ENCODE data around the gene CUL9. TPM values are rescaled to one million over a fixed set of nuclear protein-coding genes. Genes with fewer than 3 reads are reported as not detected.

The CUL9 gene
- total RNA-seq, 2 experiments from 2014 or later, result 32.9 to 37.0 TPM

DNA sequence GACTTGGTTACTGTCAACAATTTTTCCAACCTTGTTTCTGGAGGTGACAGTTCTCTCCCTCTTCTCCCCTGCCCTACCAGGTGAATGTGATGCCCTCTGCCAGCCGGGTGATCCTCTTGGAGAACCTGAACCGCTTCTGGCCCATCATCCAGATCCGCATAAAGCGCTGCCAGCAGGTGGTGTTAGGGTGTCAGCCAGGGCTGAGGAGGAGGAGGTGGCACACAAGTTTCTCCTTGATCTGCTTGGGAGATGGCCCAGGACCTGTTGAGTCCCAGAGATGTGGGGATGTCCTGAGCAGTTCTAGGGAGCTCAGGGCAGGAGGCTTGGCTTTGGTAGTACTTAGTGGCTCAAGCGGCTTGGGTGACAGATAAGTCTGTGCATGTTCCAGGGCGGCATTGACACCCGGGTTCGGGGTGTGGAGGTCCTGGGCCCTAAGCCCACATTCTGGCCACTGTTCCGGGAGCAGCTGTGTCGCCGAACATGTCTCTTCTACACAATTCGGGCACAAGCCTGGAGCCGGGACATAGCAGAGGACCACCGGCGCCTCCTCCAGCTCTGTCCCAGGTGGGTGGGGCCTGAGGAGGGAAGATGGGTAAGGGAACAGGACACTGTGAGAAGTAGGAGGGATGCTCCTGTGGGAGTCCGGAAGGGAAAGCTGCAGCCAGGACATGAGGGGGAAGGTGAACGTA, 21.2 kb downstream of the CUL9 start:
- intact Hi-C loops (cut with micrococcal nuclease; ENCODE audit: unreplicated experiment), result no loop called here
- no peaks in the 10 kb centered on the region for H3K9me2 ChIP-seq (ENCODE audit: insufficient read depth, low read length)
- no peak overlapping the region for H3K27ac ChIP-seq (ENCODE audit: low read depth, low read length, poor library complexity, severe bottlenecking)
- POLR2A ChIA-PET, result no interaction called here
- BruUV-seq (replicated peaks), result no TSS peak
- H3K36me3 ChIP-seq (ENCODE audit: insufficient read depth, low read length), result no peaks in the 10 kb centered on the region
- no peak overlapping the region for H2AFZ ChIP-seq (ENCODE audit: low read length)
- H3K4me2 ChIP-seq (ENCODE audit: low read length), result no peak overlapping the region
- no peaks in the 10 kb centered on the region for H3K4me1 ChIP-seq (ENCODE audit: insufficient read depth, low read length, poor library complexity, severe bottlenecking)
- TF ChIP-seq, protein P1, sequence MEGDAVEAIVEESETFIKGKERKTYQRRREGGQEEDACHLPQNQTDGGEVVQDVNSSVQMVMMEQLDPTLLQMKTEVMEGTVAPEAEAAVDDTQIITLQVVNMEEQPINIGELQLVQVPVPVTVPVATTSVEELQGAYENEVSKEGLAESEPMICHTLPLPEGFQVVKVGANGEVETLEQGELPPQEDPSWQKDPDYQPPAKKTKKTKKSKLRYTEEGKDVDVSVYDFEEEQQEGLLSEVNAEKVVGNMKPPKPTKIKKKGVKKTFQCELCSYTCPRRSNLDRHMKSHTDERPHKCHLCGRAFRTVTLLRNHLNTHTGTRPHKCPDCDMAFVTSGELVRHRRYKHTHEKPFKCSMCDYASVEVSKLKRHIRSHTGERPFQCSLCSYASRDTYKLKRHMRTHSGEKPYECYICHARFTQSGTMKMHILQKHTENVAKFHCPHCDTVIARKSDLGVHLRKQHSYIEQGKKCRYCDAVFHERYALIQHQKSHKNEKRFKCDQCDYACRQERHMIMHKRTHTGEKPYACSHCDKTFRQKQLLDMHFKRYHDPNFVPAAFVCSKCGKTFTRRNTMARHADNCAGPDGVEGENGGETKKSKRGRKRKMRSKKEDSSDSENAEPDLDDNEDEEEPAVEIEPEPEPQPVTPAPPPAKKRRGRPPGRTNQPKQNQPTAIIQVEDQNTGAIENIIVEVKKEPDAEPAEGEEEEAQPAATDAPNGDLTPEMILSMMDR (conservative IDR thresholded peaks at IDR 0.05; ENCODE audit: low read length), result 0 out of 2 replicates have a peak, but pooled peaks have one; percentile 12
- TF ChIP-seq EZH2phosphoT487 (IDR thresholded peaks at IDR 0.05; ENCODE audit: borderline replicate concordance, low read depth, low read length), result no peak
- CTCF ChIA-PET (ENCODE audit: unreplicated experiment), result no interaction called here
- no peaks in the 10 kb centered on the region for H3K9me3 ChIP-seq (ENCODE audit: low read length)
- no peak for DNase-seq (ENCODE audit: low spot score)
- H3K4me3 ChIP-seq (ENCODE audit: low read depth, low read length, poor library complexity, severe bottlenecking), result no peak overlapping the region
- H3K79me2 ChIP-seq (ENCODE audit: insufficient read depth, low read depth, low read length), result no peaks in the 10 kb centered on the region
- no peaks in the 10 kb centered on the region for H4K20me1 ChIP-seq (ENCODE audit: insufficient read depth, low read length)

DNA sequence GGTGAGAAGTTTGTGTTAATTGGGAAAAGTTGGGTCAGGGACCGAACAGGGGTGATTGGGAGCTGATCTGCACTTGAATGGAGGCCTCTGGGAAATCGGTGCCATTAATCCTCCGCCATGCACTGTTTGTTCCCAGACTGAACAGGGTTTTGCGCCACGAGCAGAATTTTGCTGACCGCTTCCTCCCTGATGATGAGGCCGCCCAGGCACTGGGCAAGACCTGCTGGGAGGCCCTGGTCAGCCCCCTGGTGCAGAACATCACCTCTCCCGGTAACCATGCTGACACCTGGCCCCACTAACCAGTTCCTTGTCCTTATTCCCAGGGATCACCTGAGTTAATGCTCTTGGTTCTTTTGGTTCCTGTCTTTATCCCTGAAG, 21.7 kb downstream of the CUL9 start:
- intact Hi-C loops (cut with micrococcal nuclease; ENCODE audit: unreplicated experiment), result no loop called here
- POLR2A ChIA-PET, result interaction anchor here (0.6 kb wide), 1 partner anchor 458 kb away, joined by 4 read pairs; the partner anchor contains the start of gene TBCC
- Histone ChIP-seq H3K9me2 (ENCODE audit: insufficient read depth, low read length) (no peaks in the 10 kb centered on the region), H4K20me1 (ENCODE audit: insufficient read depth, low read length) (no peaks in the 10 kb centered on the region), H2AFZ (ENCODE audit: low read length) (no peak overlapping the region), H3K4me1 (ENCODE audit: insufficient read depth, low read length, poor library complexity, severe bottlenecking) (no peaks in the 10 kb centered on the region), H3K4me2 (ENCODE audit: low read length) (no peak overlapping the region), H3K9me3 (ENCODE audit: low read length) (no peaks in the 10 kb centered on the region), H3K79me2 (ENCODE audit: insufficient read depth, low read depth, low read length) (no peaks in the 10 kb centered on the region), H3K36me3 (ENCODE audit: insufficient read depth, low read length) (no peaks in the 10 kb centered on the region), H3K4me3 (ENCODE audit: low read depth, low read length, poor library complexity, severe bottlenecking) (no peak overlapping the region), H3K27ac (ENCODE audit: low read depth, low read length, poor library complexity, severe bottlenecking) (no peak overlapping the region)
- DNase-seq (ENCODE audit: low spot score), result no peak
- CTCF ChIA-PET (ENCODE audit: unreplicated experiment), result no interaction called here
- no TSS peak for BruUV-seq (replicated peaks)
- no peak for TF ChIP-seq EZH2phosphoT487 (IDR thresholded peaks at IDR 0.05; ENCODE audit: borderline replicate concordance, low read depth, low read length)
- TF ChIP-seq, protein P1 (conservative IDR thresholded peaks at IDR 0.05; ENCODE audit: low read length), result no peak
